Fibroblast of lung (primary cell): ENCODE measurements around the gene IWS1. TPM values are rescaled to one million over a fixed set of nuclear protein-coding genes. Genes with fewer than 3 reads are reported as not detected.

Experiments used
- DNase-seq, 2 donors: peaks; one replicate each; pipeline versions ENCODE4 v3.0.0 to v3.0.0-alpha.2; 2010; ENCODE audit warnings: low read depth in 2 of 2
- H2AFZ ChIP-seq: 2 replicates; pipeline ENCODE4 v1.5.1; 2012; ENCODE audit warnings: low read length, control low read depth, inconsistent platforms
- H3K27ac ChIP-seq: 2 replicates; pipeline ENCODE4 v1.5.1; 2011; ENCODE audit warnings: low read length, control low read depth; ENCODE audit not compliant: insufficient read depth
- H3K27me3 ChIP-seq: 2 replicates; pipeline ENCODE4 v1.5.1; 2011; ENCODE audit warnings: mild to moderate bottlenecking, low read length; ENCODE audit not compliant: control insufficient read depth, insufficient read depth
- H3K36me3 ChIP-seq: 2 replicates; pipeline ENCODE4 v1.5.1; 2011; ENCODE audit warnings: low read length; ENCODE audit not compliant: control insufficient read depth, insufficient read depth
- H3K4me1 ChIP-seq: 2 replicates; pipeline ENCODE4 v1.5.1; 2011; ENCODE audit warnings: low read length; ENCODE audit not compliant: control insufficient read depth, insufficient read depth; ENCODE audit errors: extremely low read depth
- H3K4me2 ChIP-seq: 2 replicates; pipeline ENCODE4 v1.5.1; 2011; ENCODE audit warnings: low read length, control low read depth; ENCODE audit not compliant: insufficient read depth; ENCODE audit errors: extremely low read depth
- H3K4me3 ChIP-seq, 4 experiments: fragments of 200-600 bp in 1 of 4; sonication (generic) in 1 of 4; replicated peaks in 1 of 4; 2 replicates each; pipeline ENCODE4 v1.5.1; 2011 to 2016; ENCODE audit warnings: low read length in 4 of 4, low read depth in 3 of 4, mild to moderate bottlenecking in 3 of 4, control low read depth in 2 of 4, inconsistent platforms in 1 of 4, mixed read lengths in 1 of 4; ENCODE audit not compliant: insufficient read depth in 1 of 4; ENCODE audit errors: control extremely low read depth in 1 of 4
- H3K79me2 ChIP-seq: 2 replicates; pipeline ENCODE4 v1.5.1; 2012; ENCODE audit warnings: mild to moderate bottlenecking, low read length, inconsistent platforms; ENCODE audit not compliant: control insufficient read depth, insufficient read depth
- H3K9ac ChIP-seq: 2 replicates; pipeline ENCODE4 v1.5.1; 2011; ENCODE audit warnings: mild to moderate bottlenecking, low read length, control low read depth; ENCODE audit not compliant: insufficient read depth
- H3K9me3 ChIP-seq: 2 replicates; pipeline ENCODE4 v1.5.1; 2012; ENCODE audit warnings: low read depth, low read length; ENCODE audit not compliant: control insufficient read depth, insufficient read depth
- H4K20me1 ChIP-seq: 2 replicates; pipeline ENCODE4 v1.5.1; 2011; ENCODE audit warnings: low read length; ENCODE audit not compliant: control insufficient read depth, insufficient read depth; ENCODE audit errors: extremely low read depth
- CTCF ChIP-seq, 2 donors: IDR thresholded peaks in 1 of 2; conservative IDR thresholded peaks in 1 of 2; 1 replicate in 1 of 2; 2 replicates in 1 of 2; pipeline ENCODE4 v1.5.1; 2011 to 2012; ENCODE audit warnings: low read length in 2 of 2, control low read depth in 1 of 2, inconsistent platforms in 1 of 2, low read depth in 1 of 2, mild to moderate bottlenecking in 1 of 2
- EZH2 ChIP-seq: IDR thresholded peaks from 2 replicates; pipeline ENCODE4 v1.5.1; 2012; ENCODE audit warnings: low read length, control low read depth, mild to moderate bottlenecking; ENCODE audit errors: missing control alignments
- polyA plus RNA-seq, 2 donors: library from polyadenylated mRNA; depleted of rRNA in 1 of 2; stranded (reverse) in 1 of 2; unstranded in 1 of 2; fragments of >200 nt; gene quantifications; 2 replicates each; pipeline ENCODE4 v1.2.1, GENCODE V29; 2011 to 2012; ENCODE audit warnings: missing spikeins in 1 of 2
- total RNA-seq: library from RNA; depleted of rRNA; stranded (reverse); fragments of >200 nt; gene quantifications from 2 replicates; pipeline ENCODE4 v1.2.1, GENCODE V29; 2014

Gene IWS1
- total and polyA plus RNA-seq, 2 donors (not counting 1 experiment from before 2014, with no cell fraction given), result 44.1 to 56.0 TPM

- no peak for DNase-seq
- Histone ChIP-seq H4K20me1 (no peaks in the 10 kb centered on the region), H3K4me3 (no peak overlapping the region), H3K4me2 (no peak overlapping the region), H3K9me3 (no peaks in the 10 kb centered on the region), H3K9ac (no peak overlapping the region), H3K36me3 (no peaks in the 10 kb centered on the region), H3K4me1 (peaks cover 5% of the 10 kb centered on the region), H3K79me2 (no peaks in the 10 kb centered on the region), H2AFZ (no peak overlapping the region), H3K27me3 (peaks cover 2% of the 10 kb centered on the region), H3K27ac (no peak overlapping the region)
- no peak for TF ChIP-seq EZH2
- TF ChIP-seq CTCF (conservative IDR thresholded peaks at IDR 0.05 in 1 of 2, IDR thresholded peaks at IDR 0.05 in 1 of 2; ENCODE audit: low read depth in 1 of 2, low read length in 2 of 2), result no peak
Observed at GRCh38 chr2:127564429-127565260, 38.4 kb upstream of the IWS1 start.

GRCh38 chr2:127563458-127564428 lies 37.5 kb upstream of the IWS1 start:
- Histone ChIP-seq H3K4me1 (no peaks in the 10 kb centered on the region), H4K20me1 (no peaks in the 10 kb centered on the region), H3K4me2 (no peak overlapping the region), H3K36me3 (no peaks in the 10 kb centered on the region), H3K27me3 (peaks cover 9% of the 10 kb centered on the region), H3K9me3 (no peaks in the 10 kb centered on the region), H3K27ac (no peak overlapping the region), H3K79me2 (no peaks in the 10 kb centered on the region), H3K9ac (no peak overlapping the region), H3K4me3 (no peak overlapping the region), H2AFZ (no peak overlapping the region)
- no peak for DNase-seq
- TF ChIP-seq CTCF (conservative IDR thresholded peaks at IDR 0.05 in 1 of 2, IDR thresholded peaks at IDR 0.05 in 1 of 2; ENCODE audit: low read depth in 1 of 2, low read length in 2 of 2) (no peak), EZH2 (no peak)

GRCh38 chr2:127562936-127563335 lies 36.6 kb upstream of the IWS1 start:
- Histone ChIP-seq H3K79me2 (no peaks in the 10 kb centered on the region), H2AFZ (no peak overlapping the region), H3K27me3 (peaks cover 10% of the 10 kb centered on the region), H3K9ac (no peak overlapping the region), H3K36me3 (no peaks in the 10 kb centered on the region), H3K4me3 (no peak overlapping the region), H3K27ac (no peak overlapping the region), H4K20me1 (no peaks in the 10 kb centered on the region), H3K4me1 (no peaks in the 10 kb centered on the region), H3K4me2 (no peak overlapping the region), H3K9me3 (no peaks in the 10 kb centered on the region)
- no peak for DNase-seq
- no peak for TF ChIP-seq EZH2
- no peak for TF ChIP-seq CTCF (conservative IDR thresholded peaks at IDR 0.05 in 1 of 2, IDR thresholded peaks at IDR 0.05 in 1 of 2; ENCODE audit: low read depth in 1 of 2, low read length in 2 of 2)
